HUES6 (cell line): ENCODE data around the gene CEP57.

Source experiments
- H3K27ac ChIP-seq: 2 replicates; pipeline ENCODE4 v1.7.0; 2013; ENCODE audit warnings: low read depth, mild to moderate bottlenecking, low read length, inconsistent platforms
- H3K27me3 ChIP-seq: 2 replicates; pipeline ENCODE4 v1.6.1; 2013; ENCODE audit warnings: low read length; ENCODE audit not compliant: control insufficient read depth, insufficient read depth
- H3K36me3 ChIP-seq: 2 replicates; pipeline ENCODE4 v1.6.1; 2013; ENCODE audit warnings: low read length; ENCODE audit not compliant: control insufficient read depth, insufficient read depth
- H3K4me1 ChIP-seq: 2 replicates; pipeline ENCODE4 v1.6.1; 2013; ENCODE audit warnings: low read length; ENCODE audit not compliant: control insufficient read depth, insufficient read depth
- H3K4me3 ChIP-seq: 2 replicates; pipeline ENCODE4 v1.5.1; 2013; ENCODE audit warnings: low read depth, low read length
- H3K9ac ChIP-seq: one replicate; pipeline ENCODE4 v1.6.1; 2013; ENCODE audit warnings: mild to moderate bottlenecking, low read length
- H3K9me3 ChIP-seq: 2 replicates; pipeline ENCODE4 v1.6.1; 2013; ENCODE audit warnings: low read depth, low read length; ENCODE audit not compliant: control insufficient read depth, insufficient read depth

The CEP57 gene

DNA sequence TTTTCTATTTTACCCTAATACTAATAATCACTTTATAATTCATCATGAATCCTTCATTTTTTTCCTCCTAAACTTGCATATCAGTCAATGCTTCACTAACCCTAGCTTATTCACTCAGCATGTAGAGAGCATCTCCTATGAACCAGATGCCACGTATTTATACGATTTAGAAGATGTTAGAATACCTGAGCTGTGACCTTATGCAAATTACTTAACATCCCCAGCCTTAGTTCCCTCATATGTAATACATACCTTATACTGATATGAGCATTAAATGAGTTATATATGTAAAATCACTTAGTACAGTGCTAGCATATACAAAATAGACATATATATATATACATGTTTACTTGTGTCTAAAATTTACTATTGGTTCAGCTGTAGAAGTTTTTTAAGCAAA, 9.8 kb upstream of the CEP57 start:
- Histone ChIP-seq H3K9me3 (no peaks in the 10 kb centered on the region), H3K27me3 (no peaks in the 10 kb centered on the region), H3K36me3 (peaks cover 97% of the 10 kb centered on the region), H3K4me1 (no peaks in the 10 kb centered on the region), H3K27ac (no peak overlapping the region), H3K4me3 (no peak overlapping the region), H3K9ac (no peak overlapping the region)

DNA sequence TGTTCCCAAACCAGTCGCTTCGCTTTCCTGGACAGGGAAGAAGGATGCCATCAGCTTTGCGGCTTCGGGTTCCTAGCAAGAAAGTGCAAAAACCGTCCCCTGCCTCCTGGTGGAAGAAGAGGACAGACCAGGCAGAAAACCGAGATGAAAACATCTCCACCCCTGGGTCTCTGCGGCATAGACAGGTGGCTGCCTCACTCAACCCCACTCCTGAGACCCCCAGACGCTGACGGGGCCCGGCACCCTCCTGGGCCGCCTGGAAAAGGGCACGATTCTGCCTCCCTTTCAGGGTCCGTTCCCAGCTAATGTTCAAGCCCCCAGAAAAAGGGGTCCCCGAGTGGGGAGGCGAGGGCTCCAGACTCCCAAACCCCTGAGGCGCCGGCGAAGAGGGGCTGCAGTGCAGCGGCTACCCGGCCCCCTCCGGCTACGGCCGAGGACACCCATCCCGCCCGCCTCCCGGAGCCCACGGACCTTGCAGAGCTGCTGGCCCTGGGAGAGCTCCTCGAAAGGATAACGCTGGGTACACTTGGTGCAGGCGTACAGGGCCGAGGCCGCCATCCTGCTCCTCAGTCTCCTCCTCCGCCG, 1.3 kb upstream of the CEP57 start:
- Histone ChIP-seq H3K4me3 (peak overlapping the region; percentile 86), H3K9ac (peak overlapping the region; percentile 98), H3K27ac (peak overlapping the region; percentile 96), H3K36me3 (peaks cover 32% of the 10 kb centered on the region), H3K9me3 (no peaks in the 10 kb centered on the region), H3K4me1 (peaks cover 10% of the 10 kb centered on the region; the same call in 1 of the 2 replicates), H3K27me3 (no peaks in the 10 kb centered on the region)

DNA sequence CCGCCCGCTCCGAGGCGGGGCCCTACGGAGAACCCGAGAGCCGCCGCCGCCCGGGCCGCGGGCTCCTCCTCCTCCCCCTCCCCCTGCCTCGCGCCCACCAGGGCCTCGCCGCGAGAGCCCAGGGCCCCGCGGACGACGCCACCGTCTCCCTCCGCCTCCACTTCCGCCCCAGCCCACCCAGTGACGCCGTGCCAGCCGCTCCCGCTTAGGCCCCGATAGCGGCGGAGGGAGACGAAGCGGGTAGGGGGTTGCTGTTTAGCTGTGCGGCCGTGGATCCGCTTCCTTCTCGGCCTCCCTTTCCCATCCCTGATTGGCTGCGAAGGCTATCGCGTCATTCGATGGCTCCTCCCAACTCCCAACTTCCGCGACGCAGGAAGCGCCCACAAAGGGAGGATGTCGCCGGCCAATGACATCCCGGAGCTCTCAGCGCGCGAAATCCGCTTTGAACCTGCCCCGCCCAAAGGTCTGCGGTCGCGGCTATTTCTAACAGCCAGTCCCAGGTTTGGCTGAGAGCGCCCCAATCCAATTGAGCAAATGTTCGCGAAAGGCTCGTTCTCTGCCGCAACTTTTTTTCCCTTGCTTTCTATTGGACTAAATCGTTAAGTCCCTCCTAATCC, 684 bp upstream of the CEP57 start, which contains the start of gene FAM76B:
FAM76B (minus strand) TSS at position 277 of the 617 bp plus-strand sequence. CDS start 304 bp downstream, outside the sequence.
- peaks cover 28% of the 10 kb centered on the region for H3K36me3 ChIP-seq
- H3K27me3 ChIP-seq, result no peaks in the 10 kb centered on the region
- H3K9ac ChIP-seq, result peak within 1 kb of the TSS; percentile 98
- H3K27ac ChIP-seq, result peak within 1 kb of the TSS; percentile 96
- H3K4me1 ChIP-seq, result peaks cover 10% of the 10 kb centered on the region; the same call in 1 of the 2 replicates
- H3K4me3 ChIP-seq, result peak within 1 kb of the TSS; percentile 86
- H3K9me3 ChIP-seq, result no peaks in the 10 kb centered on the region

DNA sequence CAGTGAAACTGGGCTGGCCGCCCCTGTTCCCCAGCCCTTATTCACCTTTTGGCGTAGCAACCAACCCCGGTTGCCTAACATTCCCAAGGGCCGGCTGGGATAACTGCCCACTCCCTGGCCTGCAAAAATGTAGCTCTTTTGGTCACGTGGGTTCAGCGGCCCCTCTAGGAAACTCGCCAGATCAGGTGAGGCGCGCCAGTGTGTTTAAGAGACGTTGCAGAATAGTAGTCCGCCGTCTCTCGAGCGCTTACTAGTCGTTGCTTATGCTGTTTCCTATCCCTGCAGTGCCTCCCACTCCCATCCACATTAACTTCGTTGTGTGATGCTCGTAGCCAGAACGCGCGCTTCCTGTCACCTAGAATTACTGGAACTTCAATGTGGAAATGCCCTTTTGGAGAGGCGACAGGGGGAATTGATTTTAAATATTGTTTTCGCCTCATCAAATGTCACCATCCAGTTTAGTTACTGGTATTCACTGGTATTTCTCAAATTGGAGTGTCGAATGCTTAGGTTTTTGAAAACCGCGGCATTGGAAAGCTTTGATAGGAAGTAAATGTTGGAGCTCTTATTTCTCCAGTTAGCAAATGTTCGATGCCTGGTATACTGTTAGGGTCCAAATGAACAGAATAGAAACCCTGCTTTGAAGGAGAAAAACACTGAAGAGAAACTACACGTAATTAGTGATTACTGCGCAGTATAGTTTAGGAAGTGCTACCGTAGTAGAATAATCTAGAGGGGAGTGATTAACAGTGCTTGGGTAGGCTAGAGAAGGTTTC, 823 bp downstream of the CEP57 start:
- Histone ChIP-seq H3K4me1 (peaks cover 10% of the 10 kb centered on the region; the same call in 1 of the 2 replicates), H3K27ac (peak overlapping the region; percentile 96), H3K9me3 (no peaks in the 10 kb centered on the region), H3K36me3 (peaks cover 13% of the 10 kb centered on the region), H3K9ac (peak overlapping the region; percentile 98), H3K4me3 (peak overlapping the region; percentile 86), H3K27me3 (no peaks in the 10 kb centered on the region)

DNA sequence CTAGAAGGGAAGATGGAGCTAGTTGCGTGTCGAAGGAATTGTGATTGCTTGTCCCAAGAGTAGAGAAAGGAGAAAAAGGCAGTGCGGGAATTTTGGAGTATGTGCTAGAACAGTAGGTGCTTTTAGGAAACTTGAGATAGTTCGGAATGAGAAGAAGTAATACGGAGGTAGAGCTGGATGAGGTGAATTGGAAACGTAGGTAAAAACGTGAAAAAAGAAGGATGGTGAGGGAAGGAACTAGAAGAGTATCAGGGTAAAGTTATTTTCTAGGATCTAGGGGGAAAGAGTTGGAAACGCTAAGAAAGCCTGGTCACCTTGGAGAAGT, 1.4 kb downstream of the CEP57 start:
- H3K9ac ChIP-seq, result peak overlapping the region; percentile 98
- peak overlapping the region; percentile 86 for H3K4me3 ChIP-seq
- H3K27me3 ChIP-seq, result no peaks in the 10 kb centered on the region
- peaks cover 10% of the 10 kb centered on the region; the same call in 1 of the 2 replicates for H3K4me1 ChIP-seq
- no peaks in the 10 kb centered on the region for H3K9me3 ChIP-seq
- no peak overlapping the region for H3K27ac ChIP-seq
- H3K36me3 ChIP-seq, result peaks cover 9% of the 10 kb centered on the region

DNA sequence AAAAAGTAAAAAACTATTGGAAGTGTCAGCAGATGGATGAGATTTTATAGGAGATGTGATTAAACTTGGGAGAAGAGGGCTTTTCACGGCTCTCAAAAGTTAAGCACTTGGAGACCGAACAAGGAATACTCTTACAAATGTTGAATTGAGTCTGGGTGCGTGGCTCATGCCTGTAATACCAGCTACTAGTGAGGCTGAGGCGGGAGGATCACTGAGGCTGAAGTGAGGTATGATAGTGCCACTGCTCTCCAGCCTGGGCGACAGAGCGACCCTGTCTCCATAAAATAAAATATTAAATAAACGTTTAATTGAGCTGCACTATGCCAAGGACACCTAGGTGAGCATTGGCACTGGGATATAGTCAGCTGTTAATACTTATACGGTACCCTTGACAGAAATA, 1.9 kb downstream of the CEP57 start:
- Histone ChIP-seq H3K4me1 (peaks cover 10% of the 10 kb centered on the region; the same call in 1 of the 2 replicates), H3K4me3 (peak overlapping the region; percentile 86; the same call in 1 of the 2 replicates), H3K9ac (peak overlapping the region; percentile 98), H3K9me3 (no peaks in the 10 kb centered on the region), H3K27ac (no peak overlapping the region), H3K27me3 (no peaks in the 10 kb centered on the region), H3K36me3 (peaks cover 4% of the 10 kb centered on the region; the same call in 1 of the 2 replicates)

DNA sequence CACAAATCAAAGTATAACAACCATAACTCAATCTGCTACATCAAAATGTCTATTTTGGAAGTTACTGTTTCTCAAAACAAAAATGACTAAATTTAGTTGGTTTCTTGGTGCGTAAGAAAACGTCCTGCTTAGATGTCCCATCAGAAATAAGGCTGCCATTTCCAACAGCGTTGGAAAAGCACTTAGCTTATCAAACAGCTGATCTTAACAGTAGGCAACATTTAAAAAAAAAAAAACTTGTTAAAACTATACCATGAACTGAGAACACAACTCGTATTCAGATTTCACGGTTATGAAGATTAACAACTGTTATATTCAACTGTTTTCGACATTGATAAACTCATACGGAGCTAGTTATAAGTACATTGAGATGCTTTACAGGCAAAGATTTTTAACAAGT, 2.4 kb downstream of the CEP57 start:
- Histone ChIP-seq H3K36me3 (peaks cover under 1% of the 10 kb centered on the region; the same call in 1 of the 2 replicates), H3K4me3 (no peak overlapping the region), H3K9ac (no peak overlapping the region)

DNA sequence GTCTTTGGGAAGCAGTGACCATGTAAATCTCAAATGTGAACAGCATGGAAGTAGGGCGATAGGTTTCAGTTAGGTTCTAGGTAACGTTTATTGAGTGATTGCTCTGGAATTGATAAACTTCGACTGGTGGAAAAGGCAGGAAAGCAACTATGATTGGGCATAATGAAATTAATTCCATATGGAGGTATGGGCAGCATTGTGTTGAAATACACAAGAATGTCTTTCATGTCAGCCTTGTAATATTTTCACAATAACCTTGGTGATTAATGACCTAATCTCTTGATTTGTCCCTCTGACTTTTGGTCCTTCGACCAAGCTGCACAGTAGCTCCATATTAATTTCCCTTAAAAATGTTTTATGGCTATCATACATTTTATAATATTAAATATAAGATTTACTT, 2.8 kb downstream of the CEP57 start:
- H3K27me3 ChIP-seq, result no peaks in the 10 kb centered on the region
- H3K9me3 ChIP-seq, result no peaks in the 10 kb centered on the region
- peaks cover 9% of the 10 kb centered on the region; the same call in 1 of the 2 replicates for H3K4me1 ChIP-seq
- H3K27ac ChIP-seq, result no peak overlapping the region
- no peak overlapping the region for H3K4me3 ChIP-seq
- no peak overlapping the region for H3K9ac ChIP-seq
- no peaks in the 10 kb centered on the region for H3K36me3 ChIP-seq

More for the DNA sequence above, 2.4 kb downstream of the CEP57 start:
- peaks cover 10% of the 10 kb centered on the region; the same call in 1 of the 2 replicates for H3K4me1 ChIP-seq
- H3K27me3 ChIP-seq, result no peaks in the 10 kb centered on the region
- H3K27ac ChIP-seq, result no peak overlapping the region
- no peaks in the 10 kb centered on the region for H3K9me3 ChIP-seq

DNA sequence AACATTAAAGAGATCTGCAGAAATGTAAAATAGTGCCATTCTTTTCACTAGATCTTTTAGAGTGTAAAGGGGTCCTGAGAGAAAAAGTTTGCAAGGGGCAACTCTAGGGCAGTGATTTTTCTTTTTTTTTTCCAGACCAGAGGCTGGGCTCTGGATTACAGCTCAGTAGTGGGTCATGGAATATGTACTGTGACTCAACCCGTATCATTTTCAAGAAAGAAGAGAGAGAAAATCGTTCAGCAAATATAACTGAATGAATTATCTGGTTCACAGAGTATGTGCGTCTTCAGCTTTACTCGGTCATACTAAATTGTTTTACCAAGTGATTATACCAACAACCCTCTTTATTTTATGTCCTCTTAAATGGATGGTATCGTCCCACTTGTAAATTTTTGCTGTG, 3.8 kb downstream of the CEP57 start:
- Histone ChIP-seq H3K27ac (no peak overlapping the region), H3K9me3 (no peaks in the 10 kb centered on the region), H3K36me3 (peaks cover 2% of the 10 kb centered on the region), H3K27me3 (no peaks in the 10 kb centered on the region), H3K9ac (no peak overlapping the region), H3K4me3 (no peak overlapping the region), H3K4me1 (peaks cover 4% of the 10 kb centered on the region; the same call in 1 of the 2 replicates)

DNA sequence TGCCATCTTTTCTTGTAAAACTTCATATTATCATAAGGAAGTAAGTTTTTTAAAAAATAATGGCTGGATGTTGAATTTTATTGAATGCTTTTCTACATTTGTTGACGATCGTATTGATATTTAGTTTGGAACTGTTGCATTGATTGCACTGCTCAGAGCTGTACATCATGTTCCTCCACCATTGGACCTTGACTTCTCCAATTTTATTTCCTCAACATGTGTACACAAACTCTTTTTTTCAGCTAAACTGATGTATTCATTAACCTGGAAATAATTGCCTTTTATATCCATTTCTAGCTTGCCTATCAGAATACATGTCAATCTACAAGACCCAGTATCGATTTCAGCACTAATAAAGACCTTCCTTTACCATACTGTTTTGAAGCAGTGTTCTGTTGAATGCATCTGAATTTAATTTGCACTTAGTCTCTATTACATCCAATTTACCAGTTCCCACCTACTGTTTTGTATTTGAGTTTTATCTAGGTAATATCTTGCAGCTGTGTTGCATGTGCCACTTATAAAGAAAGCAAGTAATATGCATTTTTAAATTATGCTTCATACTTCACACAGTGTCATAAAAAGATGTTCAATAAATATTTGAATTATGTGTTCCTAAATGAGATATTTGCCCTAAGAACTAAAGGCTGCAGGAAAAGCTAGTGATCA, 5.5 kb downstream of the CEP57 start:
- Histone ChIP-seq H3K27me3 (no peaks in the 10 kb centered on the region), H3K4me1 (peaks cover 4% of the 10 kb centered on the region; the same call in 1 of the 2 replicates), H3K36me3 (peaks cover 18% of the 10 kb centered on the region), H3K9me3 (no peaks in the 10 kb centered on the region), H3K27ac (no peak overlapping the region), H3K9ac (no peak overlapping the region), H3K4me3 (no peak overlapping the region)
